HG03045 (cell line): Measurements from ENCODE around the gene AP2A2.

Experiments used
- ATAC-seq: cut with Tn5 transposase; IDR thresholded peaks from one replicate; pipeline ENCODE4 v1.9.1; 2021; ENCODE audit warnings: mild to moderate bottlenecking, moderate library complexity; ENCODE audit not compliant: unreplicated experiment

The AP2A2 gene

DNA sequence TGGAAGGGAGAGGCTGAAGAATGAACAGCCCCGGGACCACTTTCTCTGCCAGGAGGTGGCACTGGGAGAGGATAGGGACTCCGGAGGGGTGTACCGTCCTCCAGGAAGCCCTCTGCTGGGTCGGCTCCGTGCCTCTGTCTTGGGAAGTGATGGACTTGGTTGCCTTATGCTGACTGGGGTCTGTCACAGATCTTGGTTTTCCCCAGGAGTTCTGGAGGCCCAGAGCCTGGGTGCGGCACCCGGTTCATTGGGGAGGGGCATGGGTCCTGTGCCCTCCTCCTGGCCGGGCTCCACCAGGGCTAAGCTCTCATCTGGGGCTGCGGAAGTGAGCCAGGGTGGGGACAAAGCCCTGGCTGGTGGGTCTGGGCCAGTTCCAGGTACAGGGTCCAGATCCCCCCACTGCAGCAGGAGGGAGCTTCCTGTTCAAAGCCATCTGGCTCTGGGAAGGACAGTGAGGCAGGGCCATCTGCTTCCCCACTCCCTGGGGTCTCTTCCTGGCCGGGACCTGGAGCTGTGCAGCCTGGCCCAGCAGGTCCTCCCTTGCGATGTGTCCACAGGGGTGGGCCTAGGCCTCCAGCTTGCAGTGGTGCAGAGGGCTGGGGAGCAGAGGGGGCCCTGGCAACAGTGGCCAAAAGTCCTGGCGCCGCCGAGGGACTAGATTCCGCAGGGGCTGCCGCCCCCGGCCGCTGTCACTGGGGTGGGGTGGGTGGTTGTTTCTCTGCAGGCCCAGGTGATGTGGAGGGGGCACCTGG is 1.1 kb upstream of the AP2A2 start:
- ATAC-seq: no peak

GRCh38 chr11:925158-925495 is 543 bp upstream of the AP2A2 start:
- ATAC-seq: peak; percentile 4

GRCh38 chr11:926341-926916 is 759 bp downstream of the AP2A2 start:
- no peak for ATAC-seq

DNA sequence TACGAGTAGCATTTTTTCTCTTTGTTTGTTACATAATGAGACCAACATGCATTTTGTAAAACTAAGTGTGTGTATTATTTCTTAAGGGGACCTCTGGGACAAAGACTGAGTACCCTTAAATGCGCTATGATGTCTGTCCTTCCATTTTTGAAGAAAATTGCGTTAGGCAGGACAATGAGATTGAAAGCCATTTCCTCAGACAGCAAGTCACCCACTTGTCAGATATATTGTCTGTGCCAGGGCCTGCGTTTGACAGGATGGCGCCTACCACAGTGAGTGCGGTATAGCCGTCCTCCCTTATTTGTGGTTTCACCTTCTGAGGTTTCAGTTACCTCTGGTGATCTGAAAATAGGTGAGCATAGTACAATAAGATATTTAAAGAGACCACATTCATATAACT is 2.2 kb downstream of the AP2A2 start:
- no peak for ATAC-seq

- no peak for ATAC-seq
Measured at GRCh38 chr11:928786-929185, 3.1 kb downstream of the AP2A2 start.

GRCh38 chr11:929405-929804 is 3.7 kb downstream of the AP2A2 start:
- no peak for ATAC-seq

DNA sequence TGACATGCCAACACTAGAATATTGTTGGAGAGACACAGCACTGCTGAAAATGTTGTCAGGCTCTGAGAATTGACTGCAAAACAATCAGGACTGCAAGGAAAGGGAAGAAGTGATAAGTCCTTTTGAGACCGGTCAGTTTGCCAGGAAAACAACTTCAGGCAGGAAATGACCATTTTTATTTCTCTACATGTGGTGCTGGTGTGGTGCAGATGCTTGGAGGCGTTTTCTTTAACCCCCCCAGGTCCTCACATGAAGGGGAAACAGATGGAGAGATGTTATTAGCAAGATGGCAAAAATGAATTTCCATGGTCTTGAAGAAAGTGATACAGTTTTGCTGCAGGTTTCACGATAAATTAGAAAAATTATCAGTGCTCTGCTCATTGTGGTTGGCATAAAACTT is 5.7 kb downstream of the AP2A2 start:
- no peak for ATAC-seq

GRCh38 chr11:932435-932834 is 6.8 kb downstream of the AP2A2 start:
- no peak for ATAC-seq

GRCh38 chr11:933142-933851 is 7.6 kb downstream of the AP2A2 start:
- ATAC-seq: no peak

- ATAC-seq: no peak
Measured at GRCh38 chr11:933936-934335, 8.3 kb downstream of the AP2A2 start.

DNA sequence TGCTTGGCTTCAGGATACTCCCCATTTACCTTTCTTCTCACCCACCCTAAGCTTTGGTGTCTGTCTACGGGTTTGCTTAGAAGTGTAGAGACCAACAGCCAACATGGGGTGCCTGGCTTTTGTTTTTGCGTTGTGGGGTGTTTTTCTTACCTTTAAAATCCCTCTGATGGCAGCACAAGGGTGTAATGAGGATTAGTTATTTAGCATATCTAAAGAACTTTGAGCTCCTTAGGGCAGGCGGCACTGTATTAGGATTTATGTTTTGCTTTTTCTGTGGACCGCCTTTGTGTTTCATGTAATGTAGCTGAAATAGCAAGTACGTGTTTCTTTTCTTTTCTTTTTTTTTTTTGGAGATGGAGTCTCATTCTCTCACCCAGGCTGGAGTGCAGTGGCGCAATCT is 8.9 kb downstream of the AP2A2 start:
- no peak for ATAC-seq

GRCh38 chr11:936199-936598 is 10.5 kb downstream of the AP2A2 start:
- no peak for ATAC-seq

- no peak for ATAC-seq
Measured at GRCh38 chr11:937841-938261, 12.2 kb downstream of the AP2A2 start.

GRCh38 chr11:940496-941135 is 14.9 kb downstream of the AP2A2 start:
- ATAC-seq: no peak

GRCh38 chr11:942823-943222 is 17.2 kb downstream of the AP2A2 start:
- no peak for ATAC-seq

- no peak for ATAC-seq
Measured at GRCh38 chr11:944711-945470, 19.2 kb downstream of the AP2A2 start.

GRCh38 chr11:945986-946385 is 20.3 kb downstream of the AP2A2 start:
- ATAC-seq: no peak

DNA sequence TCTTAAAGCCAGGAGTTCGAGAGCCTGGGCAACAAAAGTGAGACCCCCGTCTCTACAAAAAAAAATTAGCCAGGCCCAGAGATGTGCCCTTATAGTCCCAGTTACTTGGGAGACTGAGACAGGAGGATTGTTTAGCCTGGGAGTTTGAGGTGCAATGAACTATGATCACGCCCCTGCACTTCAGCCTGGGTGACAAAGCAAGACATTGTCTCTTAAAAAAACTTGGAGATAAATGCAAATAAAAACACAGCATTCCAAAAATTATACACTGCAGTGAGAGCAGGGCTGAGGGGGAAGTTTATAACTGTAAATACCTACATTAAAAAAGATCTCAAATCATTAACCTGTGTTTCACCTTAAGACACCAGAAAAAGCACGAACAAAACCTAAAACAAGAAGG is 22.1 kb downstream of the AP2A2 start:
- no peak for ATAC-seq

DNA sequence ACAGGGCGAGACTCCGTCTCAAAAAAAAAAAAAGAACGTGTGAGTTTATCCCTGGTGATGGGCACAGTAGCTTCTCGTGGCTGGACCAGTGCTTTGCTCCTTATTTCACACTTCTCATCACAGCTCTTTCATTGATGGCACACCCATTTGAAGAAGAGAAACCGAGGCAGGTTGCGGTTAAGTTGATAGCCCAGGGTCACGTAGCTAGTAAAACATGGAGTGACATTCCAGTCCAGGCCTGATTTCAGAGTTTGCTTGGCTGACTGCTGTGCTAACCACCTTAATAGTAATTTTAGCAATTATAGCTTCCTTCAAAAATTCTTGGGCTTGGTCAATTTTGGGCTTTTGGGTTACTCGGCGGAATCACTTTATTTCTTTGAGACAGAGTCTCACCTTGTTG is 25.8 kb downstream of the AP2A2 start:
- ATAC-seq: no peak

GRCh38 chr11:952406-953385 is 27.0 kb downstream of the AP2A2 start:
- no peak for ATAC-seq
